ENCODE results near the gene MAP7D2.

The MAP7D2 gene

DNA sequence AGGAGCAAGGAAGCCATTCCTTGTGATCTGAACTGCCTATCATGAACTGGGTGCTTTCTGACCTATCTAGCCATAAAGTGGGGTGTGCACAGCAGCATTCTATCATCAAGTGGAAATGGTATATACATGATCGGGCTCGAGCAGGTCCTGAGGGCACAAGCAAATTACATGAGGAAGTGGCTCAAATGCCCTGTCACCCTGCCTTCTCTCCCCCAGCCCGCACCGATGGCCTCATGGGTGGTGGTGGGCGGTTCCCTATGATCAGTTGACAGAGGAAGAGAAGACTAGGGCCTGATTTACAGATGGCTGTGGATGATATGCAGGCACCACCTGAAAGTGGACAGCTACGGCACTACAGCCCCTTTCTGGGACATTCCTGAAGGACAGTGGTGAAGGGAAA, 79.5 kb downstream of the MAP7D2 start:
- DNase-seq = no peak

DNA sequence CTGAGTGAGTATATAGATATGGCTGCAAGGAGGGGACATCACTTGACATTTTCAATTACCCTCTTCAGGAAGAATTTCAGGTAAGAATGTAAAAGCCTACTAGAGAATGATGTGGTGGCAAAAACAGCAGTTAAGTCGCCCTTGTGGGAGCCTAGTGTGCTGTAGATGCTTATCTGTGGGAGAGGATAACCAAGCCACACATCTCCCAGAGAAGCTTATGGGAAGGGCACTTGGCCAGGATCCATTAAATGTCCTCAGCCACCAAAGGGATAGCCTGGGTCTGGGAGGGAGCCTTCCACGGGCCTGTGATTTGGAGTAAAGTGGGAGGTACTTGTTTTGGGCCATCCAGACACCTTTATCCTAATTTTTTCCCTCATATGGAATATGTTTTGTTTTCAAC, 84.5 kb downstream of the MAP7D2 start:
- DNase-seq = no peak

DNA sequence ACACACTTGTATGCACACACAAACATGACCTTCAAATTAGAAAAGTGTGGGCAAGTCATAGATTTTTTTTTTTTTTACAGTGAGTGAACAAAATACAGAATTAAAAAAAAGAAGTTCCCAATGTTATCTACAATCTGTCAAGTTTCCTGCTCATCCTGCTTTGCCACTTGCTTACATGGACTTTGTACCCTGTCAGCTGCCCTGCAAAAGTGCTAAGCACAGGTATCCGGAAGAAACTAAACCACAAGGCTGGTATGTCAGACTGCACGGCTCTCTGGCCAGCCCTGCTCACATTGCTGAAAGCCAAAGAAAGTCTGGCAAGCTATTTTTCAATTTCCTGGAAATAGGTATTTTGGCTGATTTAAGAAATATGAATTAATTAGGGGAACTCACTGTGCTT, 87.0 kb downstream of the MAP7D2 start:
- no peak for DNase-seq

DNA sequence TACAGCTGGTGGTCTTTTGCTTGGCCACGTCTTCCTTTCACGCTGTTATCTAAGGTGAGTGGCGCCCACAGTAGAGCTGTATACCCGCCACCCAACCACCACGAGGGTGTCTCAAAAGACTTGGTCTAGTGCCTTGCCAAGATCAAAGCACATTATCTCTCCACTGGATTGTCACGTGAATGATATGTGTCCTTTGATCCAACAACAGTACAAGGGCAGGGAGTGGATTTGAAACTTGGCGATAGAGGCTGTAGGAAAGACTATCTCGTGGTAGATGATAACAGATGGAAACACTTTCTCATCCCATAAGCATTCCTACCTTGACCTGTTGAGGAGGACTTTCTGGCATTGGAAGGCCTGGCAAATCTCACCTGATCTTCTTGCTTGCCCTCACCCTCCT, 88.1 kb downstream of the MAP7D2 start:
- DNase-seq = no peak

DNA sequence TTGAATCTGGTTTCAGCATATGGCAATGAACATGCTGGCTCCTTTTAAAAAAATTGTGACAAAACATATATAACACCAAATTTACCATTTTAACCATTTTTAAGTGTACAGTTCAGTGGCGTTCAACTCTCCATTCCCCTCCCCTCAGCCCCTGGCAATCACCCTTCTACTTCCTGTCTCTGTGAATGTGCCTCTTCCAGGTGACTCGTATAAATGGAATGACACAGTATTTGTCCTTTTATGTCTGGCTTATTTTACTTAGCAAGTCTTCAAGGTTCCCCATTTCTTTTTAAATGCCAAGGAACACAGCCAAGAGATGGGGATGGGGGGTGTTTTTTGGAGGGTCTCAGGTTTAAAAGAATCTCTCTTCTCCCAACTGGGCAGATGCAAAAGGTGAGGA, 90.4 kb downstream of the MAP7D2 start:
- DNase-seq = no peak

DNA sequence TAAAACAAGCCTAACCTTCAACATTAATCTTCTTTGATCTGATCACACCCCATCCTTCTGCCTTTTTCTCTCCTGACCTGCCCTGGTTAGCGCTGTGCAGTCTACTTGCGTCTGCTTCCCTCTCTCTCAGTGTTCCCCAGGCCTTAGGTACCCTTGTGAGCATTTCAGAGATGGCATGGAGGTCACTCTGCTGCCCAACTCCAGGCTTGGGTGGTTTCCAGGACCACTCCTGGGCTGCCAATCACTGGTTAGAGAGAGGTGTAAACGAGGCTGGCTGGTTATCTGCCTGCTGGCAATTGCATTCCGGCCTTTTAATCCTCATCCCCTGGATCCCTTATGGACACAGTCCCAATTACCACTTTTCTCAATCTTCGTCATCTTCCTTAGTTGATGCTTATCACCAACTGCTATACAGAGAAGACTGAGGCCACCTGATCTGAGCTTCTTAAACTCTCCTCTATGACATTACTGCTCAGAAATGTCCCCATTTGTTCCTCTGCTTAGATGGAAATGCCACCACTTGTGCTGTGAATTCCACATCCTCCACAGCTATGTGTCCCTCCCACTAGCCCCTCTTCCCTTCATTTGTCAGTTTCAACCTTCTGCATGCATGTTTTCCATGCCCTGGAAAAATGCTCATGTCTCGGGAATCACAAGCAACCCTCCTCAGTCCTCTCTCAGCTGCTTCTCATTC, 96.9 kb downstream of the MAP7D2 start:
- no peak for DNase-seq

DNA sequence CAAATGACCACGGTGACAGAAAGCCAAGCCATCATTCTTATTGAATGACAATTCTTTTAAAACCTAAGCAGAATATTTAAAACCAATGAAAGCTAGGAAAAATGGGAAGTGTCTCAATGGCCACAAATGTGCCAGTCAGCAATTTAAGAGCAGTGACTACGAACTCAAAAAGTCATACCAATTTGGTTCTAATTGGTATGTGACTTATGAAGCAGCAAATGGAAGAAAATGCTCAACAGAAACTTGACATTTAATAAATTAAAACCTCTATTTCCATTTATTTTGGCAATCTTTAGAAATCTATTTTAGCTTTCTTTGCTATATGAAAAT, 100.1 kb downstream of the MAP7D2 start:
- no peak for DNase-seq

DNA sequence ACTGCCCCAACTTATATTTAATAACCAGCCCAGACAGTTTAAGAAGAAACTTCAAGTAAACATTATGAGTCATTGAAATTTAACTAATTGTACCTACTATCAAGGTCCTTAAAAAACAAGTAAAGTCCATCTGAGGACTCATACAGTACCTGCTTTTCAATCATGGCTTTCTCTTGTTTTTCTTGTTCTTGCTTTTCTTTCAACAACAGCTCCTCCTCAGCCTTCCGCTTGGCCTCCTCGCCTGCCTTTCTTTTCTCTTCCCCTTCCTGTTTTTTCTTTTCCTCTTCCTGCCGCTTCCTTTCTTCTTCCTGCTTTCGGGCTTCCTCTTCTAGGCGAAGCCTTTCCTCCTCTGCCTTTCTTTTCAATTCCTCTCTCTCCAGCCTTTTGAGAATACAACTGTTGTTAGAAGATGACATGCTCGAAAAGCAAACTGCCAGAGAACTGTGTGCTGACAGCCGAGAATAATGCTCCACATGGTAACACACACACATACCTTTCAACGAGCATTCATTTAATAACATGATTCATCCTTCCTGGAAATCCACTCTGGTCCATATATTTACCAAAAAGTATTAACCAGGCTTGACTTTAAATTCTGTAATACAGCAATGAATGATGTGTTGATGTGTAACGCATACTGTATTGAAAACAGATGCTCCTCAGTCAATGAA, 100.6 kb downstream of the MAP7D2 start:
- no peak for DNase-seq

DNA sequence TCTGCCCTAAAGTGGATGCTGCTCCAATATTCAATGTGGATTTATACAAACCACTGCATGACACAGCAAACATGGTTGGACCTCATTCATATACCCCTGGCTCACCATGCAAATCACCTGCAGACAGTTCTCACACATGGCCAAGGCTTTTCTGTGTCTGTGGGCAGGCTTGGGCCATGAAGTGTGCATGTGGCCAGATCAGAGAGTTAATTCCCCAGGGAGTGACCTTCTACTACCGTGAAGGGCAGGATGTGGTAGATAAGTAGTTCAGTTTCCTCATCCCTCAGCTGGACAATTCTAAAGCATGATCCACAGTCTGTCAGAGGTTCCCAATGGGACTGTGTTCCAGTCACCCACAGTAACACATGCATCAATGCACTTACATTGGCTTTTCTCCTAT, 101.3 kb downstream of the MAP7D2 start:
- no peak for DNase-seq

DNA sequence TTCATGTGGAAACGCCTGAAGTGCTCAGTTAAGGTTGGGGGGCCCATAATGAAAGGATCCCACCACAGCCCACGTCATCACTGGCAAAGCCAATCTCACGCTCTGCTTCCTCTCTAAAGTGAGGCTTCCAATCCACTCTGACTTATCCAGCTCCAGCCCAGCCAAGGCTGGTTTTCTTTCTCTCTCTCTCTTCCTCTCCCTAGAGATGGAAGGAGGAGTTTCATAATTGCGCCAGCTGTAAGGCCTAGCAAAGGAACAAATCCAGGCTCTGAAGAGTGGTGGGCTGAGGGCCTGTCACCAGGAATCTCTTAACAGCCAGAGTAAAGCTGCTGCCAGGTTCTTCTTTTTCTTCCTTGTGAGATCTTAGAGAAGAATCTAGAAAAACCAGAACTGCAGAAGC, 105.1 kb downstream of the MAP7D2 start:
- no peak for DNase-seq

DNA sequence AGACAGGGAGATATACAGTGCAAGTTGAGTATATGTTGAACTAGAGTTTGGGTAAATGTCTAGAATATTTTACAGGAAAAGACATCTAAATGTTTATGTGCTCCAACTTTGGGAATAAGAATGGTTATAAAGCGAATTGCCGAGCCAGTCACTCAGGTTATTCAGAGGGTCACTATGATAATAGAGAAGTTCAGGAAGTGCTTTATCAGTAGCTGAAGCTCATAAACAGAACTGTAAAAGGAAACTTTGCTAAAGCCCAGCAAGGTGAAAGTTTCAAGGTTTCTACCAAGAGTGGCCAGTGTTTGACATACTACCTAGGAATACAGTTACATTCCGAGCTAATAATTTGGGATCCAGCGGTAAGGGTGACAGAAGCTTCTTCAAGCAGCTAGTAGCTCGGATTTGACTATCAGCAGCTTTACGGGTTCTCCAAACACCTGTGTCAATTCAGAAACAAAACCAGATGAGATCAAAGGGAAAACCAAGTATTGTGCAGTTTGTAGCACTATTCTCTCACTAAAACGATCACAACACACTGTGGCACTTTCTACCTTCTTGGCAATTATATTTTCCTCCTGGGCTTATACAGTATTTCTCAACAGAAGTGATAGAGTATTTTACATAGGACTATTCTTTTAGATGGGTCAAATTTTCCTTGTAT, 108.6 kb downstream of the MAP7D2 start:
- no peak for DNase-seq

DNA sequence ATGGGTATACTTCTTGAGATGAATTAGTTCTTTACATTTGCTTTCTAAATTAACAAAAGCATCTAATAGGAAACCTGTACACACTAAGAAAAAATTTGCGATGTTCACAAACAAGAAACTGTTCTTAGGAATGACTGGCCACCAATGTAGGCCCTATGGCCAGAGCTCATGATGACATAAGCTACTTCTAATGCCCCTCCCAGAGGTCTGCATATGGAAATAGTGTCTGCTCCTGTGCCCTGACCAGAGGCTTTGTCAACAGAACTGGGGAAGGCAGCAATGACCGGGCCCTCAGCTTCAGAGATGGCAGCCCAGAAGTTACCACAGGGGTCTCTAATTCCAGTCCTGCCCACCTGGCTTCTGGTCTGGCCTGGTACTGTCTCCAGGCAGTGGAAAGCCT, 110.8 kb downstream of the MAP7D2 start:
- no peak for DNase-seq

DNA sequence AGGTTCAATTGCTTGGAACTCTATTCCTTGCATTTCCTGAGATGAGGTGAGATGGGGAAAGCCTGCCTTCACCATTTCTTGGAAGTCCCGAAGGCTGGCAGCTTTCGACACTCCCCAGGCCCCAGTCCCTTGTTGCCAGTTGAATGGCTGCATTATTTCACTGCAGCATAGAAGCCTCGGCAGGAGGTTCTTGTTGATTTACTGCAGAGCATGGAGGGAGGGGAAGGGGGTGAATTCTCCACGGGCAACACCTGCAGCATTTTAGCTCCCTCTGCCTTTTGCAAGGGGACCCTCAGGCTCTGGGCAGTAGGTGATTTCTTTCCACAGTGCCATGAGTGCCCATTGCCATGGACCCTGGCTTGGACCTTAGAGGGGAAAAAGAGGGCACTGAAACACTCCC, 115.1 kb downstream of the MAP7D2 start:
- DNase-seq = no peak

DNA sequence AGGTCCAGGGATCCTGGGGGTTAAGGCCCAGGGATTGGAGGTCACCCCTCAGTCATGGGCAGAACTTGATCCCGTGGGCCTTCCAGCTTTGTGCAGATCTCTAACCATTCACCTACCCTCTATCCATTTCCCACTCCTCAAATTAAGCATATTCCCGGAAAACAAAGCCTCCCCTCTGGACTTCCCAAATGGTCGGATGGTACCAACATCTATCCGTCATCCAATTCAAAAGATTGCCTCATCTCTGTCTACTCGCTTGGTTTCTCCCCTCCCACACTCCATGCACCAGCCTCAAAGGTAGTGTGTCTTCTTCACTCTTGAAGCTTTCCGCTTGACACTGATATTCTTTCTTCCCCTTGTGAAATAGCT, 125.4 kb downstream of the MAP7D2 start:
- no peak for DNase-seq

DNA sequence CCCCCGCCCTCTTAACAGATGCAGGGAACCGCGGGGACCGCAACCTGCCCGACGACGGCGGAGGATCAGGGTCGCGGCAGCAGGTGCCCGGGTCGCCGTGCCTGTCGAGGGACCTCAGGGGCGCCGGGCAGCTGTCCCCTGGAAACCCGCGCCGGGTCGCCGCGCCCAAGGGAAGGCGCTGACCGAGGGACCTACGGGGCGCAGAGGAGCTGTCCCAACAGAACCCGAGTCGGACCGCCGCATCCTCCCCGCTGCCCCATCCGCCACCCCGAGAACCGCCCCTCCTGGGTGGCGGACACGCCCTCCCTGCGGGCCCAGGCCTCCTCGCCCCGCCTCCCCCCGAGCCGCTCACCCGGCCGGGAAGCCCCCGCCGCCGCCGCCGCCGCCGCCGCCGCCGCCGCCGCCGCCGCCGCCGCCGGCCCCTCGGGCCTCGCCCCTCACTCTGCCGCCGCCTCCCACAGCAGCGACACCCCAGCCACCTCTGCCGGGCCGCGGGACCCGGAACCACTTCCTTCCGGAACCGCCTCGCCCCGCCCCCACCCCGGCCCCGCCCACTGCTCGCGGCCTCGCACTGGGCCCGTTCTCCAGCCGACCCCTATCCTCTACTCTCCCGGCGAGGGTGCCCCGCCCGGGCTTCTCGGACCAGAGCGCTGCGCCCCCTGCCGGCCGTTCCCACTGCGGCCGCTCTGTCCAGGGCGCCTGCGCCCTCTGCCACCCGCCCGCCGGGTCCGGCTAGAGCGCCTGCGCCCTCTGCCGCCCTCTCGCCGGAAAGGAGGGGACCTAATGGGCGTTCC, 126.0 kb downstream of the MAP7D2 start, which contains the start of gene BCLAF3:
Gene BCLAF3 (minus strand): TSS at position 506 of the 794 bp plus-strand sequence. CDS start 20,797 bp downstream, outside the sequence.
- DNase-seq = peak; percentile 93

DNA sequence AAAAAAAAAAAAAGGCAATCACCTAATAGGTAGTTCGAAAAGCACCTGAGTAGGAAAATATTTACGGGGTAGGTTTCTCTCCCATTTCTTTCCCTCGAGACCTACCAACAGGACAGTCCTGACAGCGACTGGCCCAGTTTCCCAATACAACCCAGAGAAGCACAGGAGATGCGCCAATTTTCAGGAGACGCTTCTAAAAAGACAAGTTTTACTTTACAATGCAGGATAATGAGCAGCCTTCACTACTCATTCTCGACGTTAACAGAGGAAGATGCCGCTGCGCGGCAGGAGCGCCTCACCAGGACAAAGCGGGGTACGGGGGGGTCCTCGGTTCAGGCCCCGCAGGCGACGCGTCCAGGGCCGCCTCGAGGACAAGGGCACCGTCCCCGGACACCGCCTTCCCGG, 126.6 kb downstream of the MAP7D2 start:
- no peak for DNase-seq

DNA sequence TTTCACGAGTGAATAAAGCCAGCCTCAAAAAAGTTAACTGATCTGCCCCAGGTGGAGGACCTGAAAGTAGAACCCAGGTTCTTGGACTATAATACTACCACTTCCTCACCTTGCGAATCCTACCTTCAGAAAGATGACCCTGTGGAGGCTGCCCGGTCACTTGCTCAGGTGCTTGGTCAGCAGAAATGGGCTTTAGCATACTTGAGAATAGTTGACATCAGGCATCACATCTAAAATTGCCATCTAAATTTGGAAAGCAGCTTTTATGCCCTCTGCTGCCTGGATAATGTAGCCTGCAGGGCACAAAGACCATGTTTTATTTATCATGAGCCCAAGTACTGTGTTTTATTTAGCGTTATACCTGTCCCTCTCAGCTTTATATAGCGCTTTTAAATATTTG, 128.9 kb downstream of the MAP7D2 start:
- DNase-seq = no peak

DNA sequence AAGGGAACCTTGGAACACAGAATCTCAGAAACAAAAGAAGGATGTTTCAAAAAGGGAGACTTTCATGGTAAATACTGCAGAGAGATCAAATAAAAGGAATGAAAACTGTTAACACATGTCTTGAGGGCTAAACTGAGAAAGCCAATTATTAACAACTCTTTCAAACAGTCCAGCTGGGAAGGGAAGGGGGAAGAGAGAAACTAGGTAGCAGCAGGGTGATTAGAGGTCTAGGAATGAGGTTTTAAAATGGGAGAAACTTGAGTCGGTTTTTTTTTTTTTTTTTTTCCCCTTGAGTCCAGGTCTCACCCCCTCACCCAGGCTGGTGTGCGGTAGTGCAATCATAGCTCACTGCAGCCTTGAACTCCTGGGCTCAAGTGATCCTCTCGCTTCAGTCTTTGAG, 130.2 kb downstream of the MAP7D2 start:
- no peak for DNase-seq

DNA sequence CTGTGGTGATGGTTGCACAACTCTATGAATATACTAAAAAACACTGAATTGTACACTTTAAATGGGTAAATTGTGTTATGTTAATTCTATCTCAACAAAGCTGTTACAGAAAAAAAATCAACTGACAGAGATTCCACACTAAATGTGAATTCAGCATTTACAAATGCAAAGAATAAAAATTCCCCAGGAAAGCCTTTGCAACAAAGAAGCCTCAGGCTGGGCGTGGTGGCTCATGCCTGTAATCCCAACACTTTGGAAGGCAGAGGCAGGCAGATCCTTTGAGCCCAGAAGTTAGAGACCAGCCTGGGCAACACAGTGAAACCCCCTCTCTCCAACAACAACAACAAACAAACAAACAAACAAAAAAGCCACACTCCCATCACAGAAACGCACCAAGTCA, 134.8 kb downstream of the MAP7D2 start:
- DNase-seq = no peak

DNA sequence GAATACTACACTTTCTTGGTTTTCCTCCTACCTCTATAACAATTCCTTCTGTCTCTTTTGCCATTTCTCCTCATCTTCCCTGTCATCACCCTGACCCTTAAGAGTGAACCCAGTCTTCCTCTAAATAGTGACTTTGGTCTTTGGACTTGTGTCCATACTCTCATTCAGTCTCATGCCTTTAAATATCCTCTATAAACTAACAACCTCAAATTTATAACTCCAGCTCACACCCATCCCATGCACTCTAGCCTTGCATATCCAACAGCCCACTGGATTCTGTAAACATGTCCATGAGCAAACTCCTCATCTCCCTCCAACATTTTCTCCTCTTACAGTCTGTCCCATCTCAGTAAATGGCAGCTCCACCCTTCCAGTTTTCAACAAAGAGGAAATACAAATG, 140.9 kb downstream of the MAP7D2 start:
- no peak for DNase-seq

DNA sequence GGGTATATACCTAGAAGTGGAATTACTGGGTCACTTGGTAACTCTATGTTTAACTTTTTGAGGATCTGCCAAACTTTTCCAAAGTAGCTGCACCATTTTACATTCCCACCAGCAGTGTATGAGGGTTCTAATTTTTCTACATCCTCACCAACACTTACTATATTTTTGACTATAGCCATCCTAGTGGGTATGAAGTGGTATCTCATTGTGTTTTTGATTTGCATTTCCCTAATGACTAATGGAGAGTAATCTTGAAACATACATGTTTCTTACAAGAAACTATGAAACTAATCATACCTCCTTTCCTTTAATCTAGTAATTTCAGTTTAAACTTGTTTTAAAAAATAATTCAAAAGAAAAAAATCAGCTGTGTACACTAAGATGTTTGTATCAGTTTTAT, 143.7 kb downstream of the MAP7D2 start:
- no peak for DNase-seq

DNA sequence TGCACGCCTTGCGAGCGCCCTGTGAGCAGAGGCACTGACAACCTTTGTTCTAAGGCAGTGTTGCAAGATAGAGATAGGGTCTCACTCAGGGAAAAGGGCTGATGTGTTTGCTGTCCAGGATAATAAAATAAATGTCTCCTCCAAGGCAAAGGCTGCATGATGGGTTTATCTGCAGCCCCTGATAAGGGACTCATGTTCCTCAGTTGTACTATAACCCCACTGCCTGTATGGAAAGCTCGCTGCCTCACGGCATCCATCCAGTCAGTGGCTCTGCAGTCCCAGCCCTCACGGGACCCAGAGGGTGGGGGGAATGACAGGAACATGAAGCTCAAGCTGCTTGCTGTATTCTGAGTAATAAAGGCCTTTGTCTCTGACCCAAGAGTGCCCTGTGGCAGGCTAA, 148.4 kb downstream of the MAP7D2 start:
- no peak for DNase-seq

DNA sequence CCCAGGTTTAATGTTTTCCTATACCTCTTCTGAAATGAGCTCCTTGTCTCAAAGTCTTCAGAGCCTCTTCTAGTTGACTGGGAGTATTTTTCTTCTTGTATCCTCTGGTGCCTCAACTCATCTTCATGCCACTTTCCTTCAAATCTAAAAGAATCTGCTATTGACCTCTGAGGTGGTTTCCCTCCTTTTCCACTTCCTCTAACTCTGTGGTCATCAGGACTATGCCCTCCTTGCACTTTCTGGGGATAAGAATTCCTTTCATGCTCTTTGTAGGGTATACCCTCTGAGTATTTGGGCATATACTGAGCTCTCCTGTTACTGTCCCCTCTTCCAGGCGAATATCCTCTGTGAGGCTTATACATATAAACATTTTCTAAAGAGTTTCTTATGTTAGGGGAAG, 150.7 kb downstream of the MAP7D2 start:
- DNase-seq = no peak

Measured in left hindlimb (tissue), 1 donor.